DND-41 (cell line): ENCODE data around the gene TBCD.

Experiments used
- ATAC-seq: fragments of 200-7000 bp; cut with Tn5 transposase; 3 replicates; pipeline ENCODE4 v1.9.1; 2021; ENCODE audit warnings: low read depth; ENCODE audit not compliant: insufficient read depth
- DNase-seq: peaks from one replicate; pipeline ENCODE4 v3.0.0-alpha.2; 2020
- H2AFZ ChIP-seq: 2 replicates; pipeline ENCODE4 v1.6.0; 2012; ENCODE audit warnings: low read depth, low read length
- H3K27ac ChIP-seq: 2 replicates; pipeline ENCODE4 v1.5.1; 2012; ENCODE audit warnings: low read length, inconsistent platforms
- H3K27me3 ChIP-seq: fragments of 200-600 bp; sonication (generic); 2 replicates; pipeline ENCODE4 v1.6.0; 2012; ENCODE audit warnings: low read length, mild to moderate bottlenecking, inconsistent platforms; ENCODE audit not compliant: insufficient read depth, poor library complexity
- H3K36me3 ChIP-seq: 2 replicates; pipeline ENCODE4 v1.5.1; 2012; ENCODE audit warnings: low read length, inconsistent platforms; ENCODE audit not compliant: insufficient read depth
- H3K4me1 ChIP-seq: 2 replicates; pipeline ENCODE4 v1.5.1; 2012; ENCODE audit warnings: mild to moderate bottlenecking, low read length; ENCODE audit not compliant: insufficient read depth
- H3K4me2 ChIP-seq: 2 replicates; pipeline ENCODE4 v1.6.0; 2012; ENCODE audit warnings: mild to moderate bottlenecking, moderate library complexity, low read length, inconsistent platforms; ENCODE audit not compliant: insufficient read depth
- H3K4me3 ChIP-seq, 2 experiments: fragments of 200-600 bp in 1 of 2; shearing (Covaris generic) in 1 of 2; 2 replicates each; pipeline ENCODE4 v1.5.1; 2012 to 2016; ENCODE audit warnings: inconsistent platforms in 2 of 2, low read length in 2 of 2, mild to moderate bottlenecking in 2 of 2, low read depth in 1 of 2, moderate library complexity in 1 of 2
- H3K79me2 ChIP-seq: 2 replicates; pipeline ENCODE4 v1.6.0; 2012; ENCODE audit warnings: low read length, inconsistent platforms; ENCODE audit not compliant: insufficient read depth
- H3K9ac ChIP-seq: 2 replicates; pipeline ENCODE4 v1.6.0; 2012; ENCODE audit warnings: low read depth, mild to moderate bottlenecking, inconsistent platforms, low read length, moderate library complexity
- H3K9me3 ChIP-seq: 2 replicates; pipeline ENCODE4 v1.5.1; 2012; ENCODE audit warnings: low read length, moderate library complexity, mild to moderate bottlenecking, inconsistent platforms; ENCODE audit not compliant: insufficient read depth, severe bottlenecking
- H4K20me1 ChIP-seq: 2 replicates; pipeline ENCODE4 v1.6.0; 2012; ENCODE audit warnings: low read length; ENCODE audit not compliant: insufficient read depth
- EZH2 ChIP-seq: IDR thresholded peaks from 3 replicates; pipeline ENCODE4 v1.6.1; 2012; ENCODE audit warnings: borderline replicate concordance, low read depth, mild to moderate bottlenecking, moderate library complexity, low read length, inconsistent platforms; ENCODE audit not compliant: severe bottlenecking
- TF ChIP-seq, protein P1 (sequence below): IDR thresholded peaks from 2 replicates; pipeline ENCODE4 v1.5.1; 2012; ENCODE audit warnings: borderline replicate concordance, low read length, moderate library complexity, mild to moderate bottlenecking; ENCODE audit not compliant: poor library complexity, severe bottlenecking; ENCODE audit errors: extremely low read depth

Gene TBCD

DNA sequence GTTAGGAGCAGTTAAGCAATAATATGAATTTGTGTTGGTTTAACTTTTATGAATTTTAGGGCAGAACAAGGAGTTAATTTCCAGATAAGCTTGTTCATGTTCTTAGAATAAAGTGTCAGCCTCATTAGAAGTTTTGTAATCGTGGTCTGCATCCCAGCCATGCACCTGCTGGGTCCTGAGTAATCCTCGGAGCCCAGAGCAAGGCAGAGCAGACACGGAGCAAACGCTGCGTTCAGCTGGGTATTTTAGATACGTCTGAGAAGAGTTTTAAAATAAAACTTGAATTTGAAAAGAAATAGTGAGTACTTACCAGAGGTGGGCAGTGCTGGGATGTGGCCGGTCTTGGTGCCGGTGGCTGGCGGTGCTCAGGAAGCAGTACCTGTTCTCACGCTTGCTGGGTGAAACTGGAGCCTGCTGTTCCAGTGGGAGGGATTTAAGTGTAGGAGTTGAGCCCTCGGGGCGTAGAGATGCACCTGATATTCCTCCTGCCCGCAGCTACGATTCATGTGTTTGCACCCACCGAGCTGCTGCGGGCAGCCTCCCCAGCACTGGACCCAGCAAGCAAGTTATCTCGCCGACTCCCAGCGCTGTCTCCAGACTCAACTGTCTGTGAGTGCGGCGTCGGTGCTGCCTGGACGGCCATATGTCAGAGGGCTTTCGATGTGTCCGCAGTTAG is 87.9 kb downstream of the TBCD start, which contains the start of gene ZNF750:
ZNF750 (minus strand) TSS at position 406 of the 676 bp plus-strand sequence. CDS start 7,568 bp downstream, outside the sequence.
- peaks cover 25% of the 10 kb centered on the region for H3K36me3 ChIP-seq
- no peaks in the 10 kb centered on the region for H3K27me3 ChIP-seq
- no peaks in the 10 kb centered on the region for H3K4me1 ChIP-seq
- H3K79me2 ChIP-seq = 0 out of 2 replicates have a peak, but pooled peaks cover 2% of the 10 kb centered on the region
- H3K9me3 ChIP-seq = no peaks in the 10 kb centered on the region
- ATAC-seq = no peak
- H4K20me1 ChIP-seq = 0 out of 2 replicates have a peak, but pooled peaks cover 3% of the 10 kb centered on the region
- no peak for DNase-seq
- H2AFZ ChIP-seq = no peak within 1 kb of the TSS
- H3K4me3 ChIP-seq = no peak within 1 kb of the TSS
- no peak within 1 kb of the TSS for H3K4me2 ChIP-seq
- TF ChIP-seq EZH2 = no peak
- TF ChIP-seq, protein P1, sequence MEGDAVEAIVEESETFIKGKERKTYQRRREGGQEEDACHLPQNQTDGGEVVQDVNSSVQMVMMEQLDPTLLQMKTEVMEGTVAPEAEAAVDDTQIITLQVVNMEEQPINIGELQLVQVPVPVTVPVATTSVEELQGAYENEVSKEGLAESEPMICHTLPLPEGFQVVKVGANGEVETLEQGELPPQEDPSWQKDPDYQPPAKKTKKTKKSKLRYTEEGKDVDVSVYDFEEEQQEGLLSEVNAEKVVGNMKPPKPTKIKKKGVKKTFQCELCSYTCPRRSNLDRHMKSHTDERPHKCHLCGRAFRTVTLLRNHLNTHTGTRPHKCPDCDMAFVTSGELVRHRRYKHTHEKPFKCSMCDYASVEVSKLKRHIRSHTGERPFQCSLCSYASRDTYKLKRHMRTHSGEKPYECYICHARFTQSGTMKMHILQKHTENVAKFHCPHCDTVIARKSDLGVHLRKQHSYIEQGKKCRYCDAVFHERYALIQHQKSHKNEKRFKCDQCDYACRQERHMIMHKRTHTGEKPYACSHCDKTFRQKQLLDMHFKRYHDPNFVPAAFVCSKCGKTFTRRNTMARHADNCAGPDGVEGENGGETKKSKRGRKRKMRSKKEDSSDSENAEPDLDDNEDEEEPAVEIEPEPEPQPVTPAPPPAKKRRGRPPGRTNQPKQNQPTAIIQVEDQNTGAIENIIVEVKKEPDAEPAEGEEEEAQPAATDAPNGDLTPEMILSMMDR = no peak
- H3K9ac ChIP-seq = no peak within 1 kb of the TSS
- H3K27ac ChIP-seq = no peak within 1 kb of the TSS

DNA sequence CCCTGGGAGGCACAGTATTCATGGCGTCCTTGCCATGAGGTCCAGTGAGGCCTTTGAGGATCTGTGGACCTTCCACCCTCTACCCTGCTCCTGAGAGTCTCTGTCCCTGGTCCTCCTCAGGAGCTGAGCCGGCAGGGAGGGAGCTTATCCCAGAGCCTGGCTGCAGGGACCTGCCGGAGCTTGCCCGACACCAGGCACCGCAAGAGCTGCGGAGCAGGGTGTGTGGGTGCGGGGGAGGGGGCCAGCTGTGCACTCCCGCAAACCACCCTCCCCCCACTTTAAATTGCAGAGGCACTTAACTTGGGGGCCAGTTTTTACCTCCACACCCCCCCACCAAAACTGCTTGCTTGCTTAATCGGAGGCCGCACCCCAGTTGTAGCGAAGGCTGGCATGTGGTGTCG is 88.6 kb downstream of the TBCD start:
- H3K4me3 ChIP-seq = no peak overlapping the region
- ATAC-seq = no peak
- H3K27me3 ChIP-seq = no peaks in the 10 kb centered on the region
- no peak overlapping the region for H3K9ac ChIP-seq
- no peak overlapping the region for H3K4me2 ChIP-seq
- no peaks in the 10 kb centered on the region for H3K4me1 ChIP-seq
- H4K20me1 ChIP-seq = 0 out of 2 replicates have a peak, but pooled peaks cover 3% of the 10 kb centered on the region
- no peak for DNase-seq
- H3K36me3 ChIP-seq = peaks cover 26% of the 10 kb centered on the region
- no peaks in the 10 kb centered on the region for H3K9me3 ChIP-seq
- TF ChIP-seq EZH2 = no peak
- TF ChIP-seq, protein P1 = no peak
- peaks cover 6% of the 10 kb centered on the region; the same call in 1 of the 2 replicates for H3K79me2 ChIP-seq
- H3K27ac ChIP-seq = no peak overlapping the region
- H2AFZ ChIP-seq = no peak overlapping the region

DNA sequence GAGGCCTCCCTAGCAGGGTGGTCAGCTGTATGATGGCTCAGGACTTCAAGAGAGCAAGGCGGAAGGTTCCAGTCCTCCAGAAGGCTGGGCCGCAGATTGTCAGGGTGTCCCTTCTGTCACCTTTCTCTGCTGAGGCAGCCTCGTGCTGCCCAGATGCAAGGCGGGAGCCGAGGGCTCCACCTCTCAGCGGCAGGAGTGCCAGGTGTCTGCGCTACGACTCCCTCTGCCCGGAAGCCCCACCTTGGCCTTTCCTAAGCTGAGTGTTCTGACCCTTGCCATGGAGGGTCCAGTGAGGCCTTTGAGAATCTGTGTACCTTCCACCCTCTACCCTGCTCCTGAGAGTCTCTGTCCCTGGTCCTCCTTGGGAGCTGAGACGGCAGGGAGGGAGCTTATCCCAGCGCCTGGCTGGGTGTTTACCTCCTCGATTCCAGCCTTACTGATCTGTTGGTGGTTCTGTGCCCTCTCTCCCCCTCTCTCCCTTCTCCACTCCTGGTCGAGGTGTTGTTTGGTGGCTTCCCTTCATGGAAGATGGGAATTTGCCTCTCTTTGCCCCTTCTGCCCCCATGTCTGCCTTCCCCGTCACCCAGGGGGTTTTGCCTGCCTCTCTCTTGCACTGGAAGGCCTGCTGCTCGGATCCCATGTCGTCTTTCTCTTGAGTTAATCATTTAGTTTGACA is 90.2 kb downstream of the TBCD start:
- Histone ChIP-seq H3K4me2 (no peak overlapping the region), H3K9ac (no peak overlapping the region), H3K27me3 (no peaks in the 10 kb centered on the region), H4K20me1 (0 out of 2 replicates have a peak, but pooled peaks cover 3% of the 10 kb centered on the region), H3K27ac (no peak overlapping the region), H3K9me3 (no peaks in the 10 kb centered on the region), H3K4me1 (peaks cover 3% of the 10 kb centered on the region; the same call in 1 of the 2 replicates), H3K4me3 (no peak overlapping the region), H2AFZ (no peak overlapping the region), H3K36me3 (peaks cover 24% of the 10 kb centered on the region), H3K79me2 (peaks cover 12% of the 10 kb centered on the region; the same call in 1 of the 2 replicates)
- DNase-seq (no peak), ATAC-seq (no peak; the same call in 2 of the 3 replicates)
- TF ChIP-seq EZH2 = no peak
- TF ChIP-seq, protein P1 = no peak
